HCEC 1CT (cell line): ENCODE data around the gene ZNF460.
"Not testable (repeated sequence)": the region's sequence is repeated elsewhere in the genome, so short reads cannot be mapped to it uniquely, and the experiment has no call there.

Experiments used
- DNase-seq: peaks from one replicate; pipeline ENCODE4 v3.0.0-alpha.2; 2017

ZNF460 gene

GRCh38 chr19:57280165-57280961 is at the start of gene ZNF460:
ZNF460 (plus strand) TSS chr19:57280485; CDS start chr19:57280807, 322 bp downstream.
- peak; percentile 98 for DNase-seq

GRCh38 chr19:57231686-57232085 is 48.6 kb upstream of the ZNF460 start:
- no peak for DNase-seq

- no peak for DNase-seq
Measured at GRCh38 chr19:57233207-57233606, 47.1 kb upstream of the ZNF460 start.

DNA sequence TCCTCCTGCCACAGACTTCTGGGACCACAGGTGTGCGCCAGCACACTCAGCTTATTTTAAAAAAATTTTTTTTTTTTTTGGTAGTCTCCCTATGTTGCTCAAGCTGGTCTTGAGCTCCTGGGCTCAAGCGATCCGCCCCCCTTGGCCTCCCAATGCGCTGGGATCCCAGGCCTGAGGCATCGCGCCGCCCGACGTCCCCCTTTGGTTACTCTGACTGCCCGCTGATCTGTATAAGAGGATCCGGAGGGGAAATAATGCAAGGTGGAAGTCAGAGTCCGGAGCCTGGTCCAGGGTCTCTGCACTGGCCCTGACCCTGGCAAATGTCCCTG is 40.3 kb upstream of the ZNF460 start:
- DNase-seq, result no peak

DNA sequence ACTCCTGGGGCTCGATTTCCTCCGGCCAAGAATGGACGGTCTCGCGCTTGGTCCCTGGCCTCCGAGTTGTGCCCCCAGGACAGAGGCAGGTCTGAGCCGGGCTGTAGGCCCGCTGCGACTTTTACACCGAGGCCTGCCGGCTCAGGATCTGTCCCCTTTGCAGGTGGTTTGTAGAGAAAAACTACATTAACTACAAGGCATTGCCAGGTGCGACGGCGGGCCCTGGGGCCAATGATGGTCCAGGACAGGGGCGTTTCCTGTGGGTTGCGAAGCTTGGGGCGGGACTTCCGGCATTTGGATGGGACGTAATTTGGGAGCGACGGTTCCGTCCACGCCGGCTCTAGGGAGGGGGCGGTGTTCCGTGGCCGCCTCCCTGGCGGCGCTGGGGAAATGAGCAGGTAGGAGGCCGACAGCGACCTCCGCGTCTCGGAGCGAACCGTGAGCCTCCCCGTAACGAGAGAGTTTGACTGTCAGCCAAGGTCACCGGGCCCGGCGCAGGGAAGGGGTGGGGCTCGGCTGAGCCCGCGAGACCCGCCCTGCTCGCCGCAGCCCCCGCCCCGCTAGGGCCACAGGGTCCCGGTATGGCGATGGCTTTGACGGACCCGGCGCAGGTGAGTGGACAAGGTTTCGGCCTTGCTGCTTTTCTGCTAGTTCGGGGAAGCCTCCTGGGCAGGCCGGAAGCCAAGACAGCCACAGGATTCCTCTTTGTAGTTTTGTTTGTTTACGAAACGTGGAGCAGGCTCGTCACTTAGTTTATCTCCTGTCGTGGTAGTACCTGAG is 39.8 kb upstream of the ZNF460 start, which contains the start of gene ZNF805:
ZNF805 (plus strand) TSS at position 322 of the 780 bp plus-strand sequence; CDS start at position 582, 260 bp downstream.
- peak; percentile 86 for DNase-seq

DNA sequence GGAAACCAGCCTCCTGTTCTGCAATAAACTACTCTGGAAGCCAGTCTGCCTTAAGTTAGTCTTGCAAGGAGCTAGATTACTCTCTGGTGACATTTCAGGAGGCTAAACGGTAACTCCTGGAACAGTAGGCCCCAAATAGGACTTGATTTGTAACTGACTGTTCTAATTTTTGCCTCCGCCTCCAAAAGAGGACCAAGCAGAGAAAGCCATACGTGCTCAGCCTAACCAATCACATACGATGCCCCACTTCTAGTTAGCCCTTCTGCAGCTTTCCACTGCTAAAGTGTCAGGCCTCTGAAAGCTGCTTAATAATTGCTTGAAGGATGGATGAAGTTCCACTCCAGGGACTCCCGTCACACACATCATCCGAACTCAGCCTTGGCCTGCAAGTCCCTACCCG is 39.1 kb upstream of the ZNF460 start:
- no peak for DNase-seq

GRCh38 chr19:57242821-57243220 is 37.5 kb upstream of the ZNF460 start:
- no peak for DNase-seq

DNA sequence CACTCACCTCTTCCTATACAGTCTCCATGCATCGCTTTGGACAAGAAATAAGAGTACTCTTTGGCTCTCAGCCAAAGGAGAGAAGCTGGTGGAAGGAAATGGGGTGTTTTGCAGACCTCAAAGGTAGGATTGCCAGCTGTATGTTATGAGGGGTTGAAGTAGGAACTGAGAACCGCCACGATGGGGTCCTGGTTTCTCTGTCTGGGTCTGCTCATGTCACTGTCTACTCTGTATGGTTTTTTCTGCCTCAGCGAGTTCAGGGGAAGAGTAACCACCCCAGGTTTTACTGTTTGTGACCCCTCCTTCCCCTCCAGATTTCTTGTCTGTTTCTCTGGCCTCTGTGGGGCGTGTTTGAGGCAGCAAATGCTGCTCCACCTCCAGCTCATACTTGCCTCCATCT is 35.8 kb upstream of the ZNF460 start:
- DNase-seq, result no peak

DNA sequence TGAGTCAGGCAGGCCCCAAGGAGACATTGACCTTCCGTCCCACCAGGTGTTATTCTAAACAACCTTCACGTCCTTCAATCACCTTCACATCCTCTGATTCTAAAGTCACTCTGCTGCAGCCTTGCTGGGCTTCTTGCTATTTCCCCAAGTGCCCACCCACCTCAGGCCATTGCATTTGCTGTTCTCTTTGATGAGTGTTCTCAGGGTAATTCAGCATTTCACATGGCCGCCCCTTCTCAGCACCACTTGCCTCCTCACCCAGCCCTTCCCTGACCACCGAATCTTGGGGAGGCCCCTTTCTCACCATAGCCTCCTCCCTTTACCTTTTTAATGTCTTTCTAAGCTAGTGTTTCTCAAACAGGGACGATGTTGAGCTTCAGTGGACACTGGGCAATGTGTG is 35.2 kb upstream of the ZNF460 start:
- no peak for DNase-seq

DNA sequence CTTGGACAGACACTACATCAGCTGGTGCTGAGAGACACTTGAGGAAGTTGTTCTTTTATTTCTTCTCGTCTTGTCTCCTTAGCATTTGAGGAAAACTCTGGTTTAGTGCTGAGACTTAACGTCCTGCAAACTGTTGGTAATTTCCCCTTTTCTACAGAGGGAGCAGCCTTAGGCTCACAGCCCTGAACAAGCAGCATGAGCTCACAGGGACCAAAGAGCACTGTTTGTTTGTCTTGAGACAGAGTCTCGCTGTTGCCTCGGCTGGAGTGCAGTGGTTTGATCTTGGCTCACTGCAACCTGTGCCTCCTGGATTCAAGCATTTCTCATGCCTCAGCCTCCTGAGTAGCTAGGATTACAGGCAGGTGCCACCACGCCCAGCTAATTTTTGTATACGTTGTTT is 34.3 kb upstream of the ZNF460 start:
- no peak for DNase-seq

- DNase-seq, result no peak
Measured at GRCh38 chr19:57248646-57249045, 31.6 kb upstream of the ZNF460 start.

- DNase-seq, result peak; percentile 51
Measured at GRCh38 chr19:57249329-57249728, 31.0 kb upstream of the ZNF460 start.

DNA sequence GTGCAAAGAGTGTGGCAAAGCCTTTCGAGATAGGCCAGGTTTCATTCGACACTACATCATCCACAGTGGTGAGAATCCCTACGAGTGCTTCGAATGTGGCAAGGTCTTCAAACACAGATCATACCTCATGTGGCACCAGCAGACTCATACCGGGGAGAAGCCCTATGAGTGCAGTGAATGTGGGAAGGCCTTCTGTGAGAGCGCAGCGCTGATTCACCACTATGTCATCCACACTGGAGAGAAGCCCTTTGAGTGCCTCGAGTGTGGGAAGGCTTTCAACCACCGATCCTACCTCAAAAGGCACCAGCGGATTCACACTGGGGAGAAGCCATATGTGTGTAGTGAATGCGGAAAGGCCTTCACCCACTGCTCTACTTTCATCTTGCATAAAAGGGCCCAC is 26.5 kb upstream of the ZNF460 start:
- DNase-seq, result not testable (repeated sequence)

DNA sequence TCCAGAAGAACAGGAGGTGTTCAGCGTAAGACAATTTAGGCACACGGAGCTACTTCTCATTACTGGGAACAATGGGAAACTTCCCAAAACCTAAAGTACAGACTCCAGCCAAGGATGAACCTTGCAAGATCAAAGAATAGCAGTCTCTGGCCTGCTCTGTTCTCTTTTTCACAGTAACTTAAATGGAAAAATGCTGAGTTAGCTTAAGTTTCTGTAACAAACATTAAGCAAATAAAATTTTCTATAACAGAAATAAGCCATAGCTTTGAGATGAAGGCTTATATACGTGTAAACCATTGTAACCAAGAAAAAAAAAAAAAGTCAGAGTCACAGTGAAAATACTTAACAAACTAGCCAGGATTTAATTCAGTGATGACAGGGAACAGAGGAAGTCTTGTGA is 18.2 kb upstream of the ZNF460 start:
- no peak for DNase-seq

- no peak for DNase-seq
Measured at GRCh38 chr19:57263244-57263741, 17.0 kb upstream of the ZNF460 start.

GRCh38 chr19:57267291-57267690 is 13.0 kb upstream of the ZNF460 start:
- no peak for DNase-seq

- DNase-seq, result peak; percentile 90
Measured at GRCh38 chr19:57269515-57270250, 10.6 kb upstream of the ZNF460 start.

- DNase-seq, result no peak
Measured at GRCh38 chr19:57271280-57271679, 9.0 kb upstream of the ZNF460 start.

DNA sequence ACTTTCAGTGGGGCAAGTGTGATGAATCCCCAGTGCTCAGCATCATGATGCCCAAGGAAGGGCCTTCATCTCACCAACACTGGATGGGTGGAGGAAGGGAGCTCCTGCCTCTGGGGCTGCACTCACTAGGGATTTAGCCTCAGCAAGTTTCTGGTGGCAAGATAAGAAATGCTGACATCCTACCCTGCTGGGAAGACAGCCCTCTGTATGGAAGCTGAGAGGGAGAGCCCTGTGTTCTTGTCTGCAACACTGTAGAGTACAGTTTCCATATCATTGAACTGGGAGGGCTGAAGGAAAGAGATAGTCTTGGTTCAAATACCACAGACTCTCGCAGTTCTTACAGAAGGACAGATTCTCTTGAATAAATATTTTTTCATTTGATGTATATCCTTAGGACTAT is 7.3 kb upstream of the ZNF460 start:
- no peak for DNase-seq

- no peak for DNase-seq
Measured at GRCh38 chr19:57276430-57276829, 3.9 kb upstream of the ZNF460 start.

GRCh38 chr19:57278481-57278880 is 1.8 kb upstream of the ZNF460 start:
- peak; percentile 6 for DNase-seq

DNA sequence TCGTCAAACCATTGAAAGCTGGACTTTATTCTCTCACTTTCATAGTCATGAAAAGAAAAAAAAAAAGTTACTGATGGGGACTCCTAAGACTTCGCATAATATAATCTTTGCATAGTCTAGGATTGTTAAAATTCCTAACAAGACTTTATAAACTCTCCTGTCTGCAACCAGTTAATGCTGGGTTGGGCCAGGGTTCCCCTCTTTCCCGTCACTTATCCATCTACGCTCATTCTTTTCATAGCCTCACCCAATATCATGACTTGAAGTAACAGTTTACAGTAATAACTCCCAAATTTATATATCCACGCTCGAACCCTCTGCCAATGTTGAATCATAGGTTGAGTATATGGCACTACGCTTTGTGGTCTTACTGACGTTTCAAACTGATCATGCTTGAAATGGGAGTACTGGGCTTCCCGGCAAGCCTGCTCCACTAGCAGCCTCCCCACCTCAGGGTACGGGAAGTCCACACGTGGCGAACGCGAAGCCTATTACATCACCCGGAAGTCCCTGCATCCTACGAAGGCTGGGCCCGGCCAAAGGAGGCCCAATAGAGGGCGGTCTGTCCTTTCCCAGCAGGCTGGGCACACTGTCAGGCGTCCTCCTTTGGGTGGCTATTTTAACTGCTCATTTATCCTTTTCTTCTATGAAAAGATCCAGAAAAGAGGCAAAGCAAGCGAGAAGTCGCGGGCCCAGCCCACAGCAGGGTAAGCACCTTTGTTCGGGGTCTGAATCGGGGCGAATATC is 694 bp upstream of the ZNF460 start:
- DNase-seq, result peak; percentile 93

GRCh38 chr19:57280962-57281400 is 696 bp downstream of the ZNF460 start:
- no peak for DNase-seq
